Ammon's horn (tissue), 1 donor: ENCODE results near the gene CCL5.

ENCODE experiments used
- DNase-seq: peaks from one replicate; pipeline ENCODE4 v3.0.0-alpha.2; 2016; ENCODE audit warnings: low spot score

The CCL5 gene

GRCh38 chr17:35867574-35867973 is 12.6 kb downstream of the CCL5 start:
- DNase-seq, result no peak

GRCh38 chr17:35866341-35866950 is 13.7 kb downstream of the CCL5 start:
- DNase-seq, result no peak

GRCh38 chr17:35865412-35866340 is 14.5 kb downstream of the CCL5 start:
- DNase-seq, result no peak

DNA sequence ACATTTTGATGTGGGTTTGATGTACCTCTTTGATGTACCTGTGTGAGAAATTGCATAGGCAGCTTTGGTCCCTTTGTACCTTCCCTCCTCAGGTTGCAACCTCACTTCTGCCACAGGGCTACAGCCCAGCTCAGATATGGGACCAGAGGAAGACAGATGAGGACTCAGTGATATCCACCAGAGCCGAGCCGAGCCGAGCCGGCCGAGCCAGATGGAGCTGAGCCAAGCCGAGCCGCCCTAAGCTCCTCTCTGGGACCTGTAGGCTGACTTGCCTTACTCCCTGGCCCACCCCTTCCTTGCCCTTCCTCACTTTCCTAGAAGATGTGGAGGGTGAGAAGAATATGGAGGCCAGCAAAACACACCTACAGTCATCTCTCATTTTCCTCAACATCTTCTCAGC is 15.3 kb downstream of the CCL5 start:
- no peak for DNase-seq

- no peak for DNase-seq
These were observed 23.6 kb downstream of the CCL5 start for GRCh38 chr17:35856603-35857002.

DNA sequence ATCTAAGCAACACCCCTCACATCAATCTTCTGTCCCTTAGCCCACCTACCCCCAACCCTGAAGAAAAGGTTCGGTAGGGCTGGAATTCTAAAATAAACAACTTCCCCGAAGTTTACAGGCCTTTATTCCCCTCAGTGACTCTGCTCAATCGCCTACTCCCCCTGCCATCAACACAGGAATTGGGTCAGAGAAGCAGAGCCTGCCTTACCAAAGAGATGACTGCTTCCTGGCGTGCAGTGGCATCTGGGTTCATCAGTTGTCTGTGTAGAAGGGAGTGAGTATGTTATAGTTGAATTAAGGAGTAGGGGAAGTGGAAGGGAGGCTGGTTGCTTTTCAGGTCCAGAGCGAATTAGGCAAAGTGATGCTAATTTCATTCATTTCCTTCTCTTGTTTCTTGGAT is 24.2 kb downstream of the CCL5 start:
- DNase-seq, result no peak

- peak; percentile 73 for DNase-seq
These were observed 30.5 kb downstream of the CCL5 start for GRCh38 chr17:35849469-35850348.

- no peak for DNase-seq
These were observed 32.4 kb downstream of the CCL5 start for GRCh38 chr17:35847633-35848373.

GRCh38 chr17:35847006-35847405 is 33.2 kb downstream of the CCL5 start:
- DNase-seq, result no peak

DNA sequence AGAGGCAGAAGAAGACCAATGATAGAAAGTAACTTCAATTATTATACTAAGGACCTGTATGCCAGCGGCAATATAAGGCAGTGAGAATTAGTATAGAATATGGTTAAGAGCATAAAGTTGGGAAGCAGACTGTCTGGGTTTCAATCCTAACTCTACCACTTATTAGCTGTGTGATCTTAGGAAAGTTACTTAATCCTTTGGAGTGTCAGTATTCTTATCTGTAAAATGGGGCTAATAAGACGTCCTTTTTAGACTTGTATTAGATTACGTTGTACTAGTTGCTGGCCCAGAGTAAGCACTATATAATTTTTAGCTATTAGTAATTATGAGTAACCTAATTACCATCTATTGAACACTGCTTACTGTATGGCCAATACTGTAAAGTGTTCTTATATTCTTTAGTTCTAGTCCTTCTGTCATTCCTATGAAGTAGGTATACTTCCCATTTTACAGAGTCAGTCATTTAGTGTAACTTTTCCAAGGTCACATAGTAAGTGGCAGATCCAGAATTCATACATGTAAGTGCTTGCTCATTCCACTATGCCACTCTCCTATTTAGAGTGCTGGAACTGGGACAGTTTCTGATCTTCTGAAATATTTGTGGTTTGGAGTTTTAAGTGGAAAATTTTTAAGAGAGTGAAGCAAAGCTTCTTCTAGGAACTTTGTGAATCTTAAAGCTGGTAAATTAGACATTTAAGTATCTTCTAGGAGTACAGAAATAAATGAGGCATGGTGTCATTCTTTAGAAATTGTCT is 33.9 kb downstream of the CCL5 start:
- DNase-seq, result no peak

DNA sequence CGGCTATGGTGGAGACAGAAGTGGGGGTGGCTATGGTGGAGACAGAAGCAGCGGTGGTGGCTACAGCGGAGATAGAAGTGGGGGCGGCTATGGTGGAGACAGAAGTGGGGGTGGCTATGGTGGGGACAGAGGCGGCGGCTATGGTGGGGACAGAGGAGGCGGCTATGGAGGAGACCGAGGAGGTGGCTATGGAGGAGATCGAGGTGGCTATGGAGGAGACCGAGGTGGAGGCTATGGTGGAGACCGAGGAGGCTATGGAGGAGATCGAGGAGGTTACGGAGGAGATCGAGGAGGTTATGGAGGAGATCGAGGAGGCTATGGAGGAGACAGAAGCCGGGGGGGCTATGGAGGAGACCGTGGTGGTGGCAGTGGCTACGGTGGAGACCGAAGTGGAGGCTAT is 35.6 kb downstream of the CCL5 start:
- DNase-seq, result no peak

DNA sequence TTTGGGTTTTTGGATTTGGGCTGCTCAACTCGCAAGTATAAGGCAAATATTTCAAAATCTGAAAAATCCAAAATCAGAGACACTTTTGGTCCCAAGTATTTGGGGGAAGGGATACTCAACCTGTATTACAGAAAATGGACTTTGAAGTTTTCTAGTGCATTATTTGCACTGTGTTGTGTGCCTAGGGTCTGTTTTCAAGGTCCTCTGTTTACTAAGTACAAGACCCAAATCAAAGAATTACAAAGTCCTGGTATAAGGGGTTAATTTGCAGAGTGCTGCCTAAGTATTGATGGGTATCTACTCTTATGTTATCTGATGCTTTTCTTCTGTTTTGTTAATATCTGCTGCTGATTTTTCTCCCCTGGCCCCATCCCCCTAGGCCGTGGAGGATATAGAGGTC is 36.5 kb downstream of the CCL5 start:
- no peak for DNase-seq

DNA sequence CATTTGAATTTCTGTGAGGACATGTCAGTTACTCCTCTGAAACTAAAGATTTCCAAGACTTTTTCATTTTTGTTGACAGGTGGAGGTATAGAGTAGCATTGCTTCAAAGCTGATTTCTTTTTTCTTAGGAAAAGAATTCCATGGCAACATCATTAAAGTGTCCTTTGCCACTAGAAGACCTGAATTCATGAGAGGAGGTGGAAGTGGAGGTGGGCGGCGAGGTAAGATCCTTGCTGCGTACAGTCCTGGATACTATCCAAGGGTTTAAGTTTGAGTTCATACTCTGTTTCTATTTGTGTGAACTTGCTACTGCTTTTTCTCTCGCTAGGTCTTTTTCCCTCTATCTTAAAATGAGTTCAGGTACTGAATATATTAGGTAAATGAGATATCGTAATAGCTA is 37.9 kb downstream of the CCL5 start:
- no peak for DNase-seq

- DNase-seq, result no peak
These were observed 38.7 kb downstream of the CCL5 start for GRCh38 chr17:35841505-35841904.

GRCh38 chr17:35841101-35841500 is 39.1 kb downstream of the CCL5 start:
- no peak for DNase-seq

DNA sequence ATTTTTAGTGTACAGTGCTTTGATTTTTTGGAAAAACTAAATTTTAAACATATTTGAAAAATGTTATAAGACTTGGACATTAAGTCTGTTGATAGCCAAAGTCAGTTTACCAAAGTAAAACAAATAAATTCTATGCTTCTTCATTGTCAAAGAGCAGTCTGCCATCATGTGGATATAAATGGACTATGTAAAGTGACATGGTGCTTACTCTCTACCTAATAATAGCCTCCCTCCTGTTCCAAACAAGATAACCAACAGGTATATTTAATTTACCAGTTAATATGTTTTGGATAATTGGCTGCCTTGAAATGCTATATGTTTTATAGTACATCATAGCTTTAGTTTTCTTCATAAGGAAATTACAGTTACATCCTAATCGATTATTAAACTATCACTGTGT is 55.0 kb downstream of the CCL5 start:
- no peak for DNase-seq
